ENCODE data around the gene ZNF384. TPM values are rescaled to one million over a fixed set of nuclear protein-coding genes. Genes with fewer than 3 reads are reported as not detected.

Gene ZNF384
- total RNA-seq, 1 experiment from 2014 or later, result 19.5 TPM

Other genes starting within 250 kb of the ZNF384 start
- not detected in 2 replicates for gene CD27, start 244.4 kb downstream of the ZNF384 start, total RNA-seq (2014; rRNA removed; shearing (Covaris generic))
- gene TAPBPL, start 237.3 kb downstream of the ZNF384 start, total RNA-seq (2014; rRNA removed; shearing (Covaris generic)), result 1.1 and 5.4 TPM in 2 replicates
- gene VAMP1, start 218.7 kb downstream of the ZNF384 start, total RNA-seq (2014; rRNA removed; shearing (Covaris generic)), result 2.4 and 6.4 TPM in 2 replicates
- 213 and 264 TPM in 2 replicates for gene MRPL51, start 196.1 kb downstream of the ZNF384 start, total RNA-seq (2014; rRNA removed; shearing (Covaris generic))
- 84.0 and 131 TPM in 2 replicates for gene NCAPD2, start 195.3 kb downstream of the ZNF384 start, total RNA-seq (2014; rRNA removed; shearing (Covaris generic))
- 5,440 and 7,155 TPM in 2 replicates for gene GAPDH, start 154.9 kb downstream of the ZNF384 start, total RNA-seq (2014; rRNA removed; shearing (Covaris generic))
- gene IFFO1, start 133.3 kb downstream of the ZNF384 start, total RNA-seq (2014; rRNA removed; shearing (Covaris generic)), result 12.1 and 14.9 TPM in 2 replicates
- 48.3 and 76.6 TPM in 2 replicates for gene NOP2, start 121.1 kb downstream of the ZNF384 start, total RNA-seq (2014; rRNA removed; shearing (Covaris generic))
- 178 and 180 TPM in 2 replicates for gene CHD4, start 82.0 kb downstream of the ZNF384 start, total RNA-seq (2014; rRNA removed; shearing (Covaris generic))
- gene LPAR5, start 53.4 kb downstream of the ZNF384 start, total RNA-seq (2014; rRNA removed; shearing (Covaris generic)), result not detected in 2 replicates
- gene ACRBP, start 41.9 kb downstream of the ZNF384 start, total RNA-seq (2014; rRNA removed; shearing (Covaris generic)), result not detected in 2 replicates
- gene ING4, start 26.3 kb downstream of the ZNF384 start, total RNA-seq (2014; rRNA removed; shearing (Covaris generic)), result 34.8 and 41.0 TPM in 2 replicates
- not detected in 2 replicates for gene PIANP, start 11.4 kb upstream of the ZNF384 start, total RNA-seq (2014; rRNA removed; shearing (Covaris generic))
- 80.2 and 82.4 TPM in 2 replicates for gene COPS7A, start 34.7 kb upstream of the ZNF384 start, total RNA-seq (2014; rRNA removed; shearing (Covaris generic))
- 171 and 243 TPM in 2 replicates for gene MLF2, start 63.8 kb upstream of the ZNF384 start, total RNA-seq (2014; rRNA removed; shearing (Covaris generic))
- 243 and 442 TPM in 2 replicates for gene PTMS, start 77.0 kb upstream of the ZNF384 start, total RNA-seq (2014; rRNA removed; shearing (Covaris generic))
- 0.13 and 0.47 TPM in 2 replicates for gene LAG3, start 83.1 kb upstream of the ZNF384 start, total RNA-seq (2014; rRNA removed; shearing (Covaris generic))
- gene CD4, start 100.2 kb upstream of the ZNF384 start, total RNA-seq (2014; rRNA removed; shearing (Covaris generic)), result not detected in 2 replicates
- 0.16 TPM in 1 of 2 replicates, not detected in the other for gene GPR162, start 132.4 kb upstream of the ZNF384 start, total RNA-seq (2014; rRNA removed; shearing (Covaris generic))
- gene P3H3, start 139.0 kb upstream of the ZNF384 start, total RNA-seq (2014; rRNA removed; shearing (Covaris generic)), result 0.63 TPM in 1 of 2 replicates, not detected in the other
- gene GNB3, start 151.6 kb upstream of the ZNF384 start, total RNA-seq (2014; rRNA removed; shearing (Covaris generic)), result not detected in 2 replicates
- 143 and 156 TPM in 2 replicates for gene CDCA3, start 161.9 kb upstream of the ZNF384 start, total RNA-seq (2014; rRNA removed; shearing (Covaris generic))
- 121 and 150 TPM in 2 replicates for gene USP5, start 162.8 kb upstream of the ZNF384 start, total RNA-seq (2014; rRNA removed; shearing (Covaris generic))
- gene TPI1, start 178.2 kb upstream of the ZNF384 start, total RNA-seq (2014; rRNA removed; shearing (Covaris generic)), result 1,911 and 2,129 TPM in 2 replicates
- 14.1 and 16.2 TPM in 2 replicates for gene SPSB2, start 183.9 kb upstream of the ZNF384 start, total RNA-seq (2014; rRNA removed; shearing (Covaris generic))
- gene LRRC23, start 215.4 kb upstream of the ZNF384 start, total RNA-seq (2014; rRNA removed; shearing (Covaris generic)), result 12.2 and 20.0 TPM in 2 replicates
- 5.3 and 7.1 TPM in 2 replicates for gene ENO2, start 225.2 kb upstream of the ZNF384 start, total RNA-seq (2014; rRNA removed; shearing (Covaris generic))
- 6.0 and 7.2 TPM in 2 replicates for gene ATN1, start 238.6 kb upstream of the ZNF384 start, total RNA-seq (2014; rRNA removed; shearing (Covaris generic))

Measured in SJSA1 (cell line).